NCI-H2107 treated with DMSO at 0.1 percent for 48 hours (cell line): ENCODE results near the gene ERC1.
A peak's percentile ranks its signal among the peaks of the same experiment; 100 is the strongest.

ENCODE experiments used
- DNase-seq: peaks from one replicate; lab custom pipeline; 2025; ENCODE audit not compliant: unreplicated experiment; lab: John Stamatoyannopoulos, UW

The ERC1 gene

DNA sequence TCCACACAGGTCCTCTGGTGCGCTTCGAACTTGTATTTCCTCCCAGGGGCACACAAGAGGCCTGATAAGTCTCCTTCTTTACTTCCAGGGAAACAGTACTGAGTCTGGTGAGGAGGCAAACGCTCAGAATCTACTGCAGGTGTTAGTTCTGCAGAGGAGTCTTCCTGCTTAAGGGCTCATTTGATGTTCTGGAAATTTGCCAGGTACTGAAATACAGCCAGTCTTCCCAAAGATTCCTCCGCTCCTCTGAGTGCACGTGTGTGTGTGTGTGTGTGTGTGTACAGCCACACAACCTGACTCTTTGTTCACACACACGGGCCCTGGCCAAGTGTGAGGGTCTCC lies 511.3 kb downstream of the ERC1 start:
- no peak for DNase-seq

DNA sequence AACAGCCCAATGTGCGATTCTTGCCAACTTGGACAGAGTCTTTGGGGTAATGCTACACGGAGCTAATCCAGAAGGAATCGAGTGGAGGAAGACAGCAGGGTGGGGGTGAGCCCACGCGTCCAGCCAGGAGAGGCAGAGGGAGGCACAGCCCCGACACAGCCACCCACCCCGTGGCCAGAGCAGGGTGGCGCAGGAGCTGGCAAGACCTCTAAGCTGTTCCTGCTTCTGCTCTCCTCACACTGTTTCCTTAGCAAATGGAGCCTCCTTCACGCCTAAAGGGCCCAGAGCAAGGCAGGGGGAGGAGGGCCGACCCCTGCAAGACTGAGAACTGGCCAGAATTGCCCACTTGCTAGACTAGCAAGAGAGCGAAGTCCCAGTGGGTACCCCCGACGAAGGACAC lies 511.8 kb downstream of the ERC1 start:
- DNase-seq = no peak

DNA sequence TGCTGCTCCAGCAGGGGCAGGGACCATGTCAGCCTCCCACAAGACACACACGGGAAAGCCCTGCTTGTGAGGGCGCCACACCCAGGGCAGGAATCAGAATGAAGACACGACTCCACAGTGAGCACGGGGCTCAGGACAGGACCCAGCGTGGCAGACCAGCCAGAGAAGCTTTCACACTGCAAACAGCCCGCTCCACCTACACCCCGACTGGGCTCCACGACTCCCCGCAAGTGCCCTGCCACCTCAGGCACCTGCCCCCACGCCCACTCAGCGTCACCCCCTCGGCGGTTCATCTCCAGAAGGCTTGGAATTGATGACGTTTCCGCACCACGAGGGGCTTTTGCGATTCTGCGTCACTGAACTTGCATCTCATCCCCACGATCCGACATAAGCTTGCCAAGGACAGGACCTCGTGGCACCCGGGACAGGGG lies 512.3 kb downstream of the ERC1 start:
- DNase-seq = no peak

DNA sequence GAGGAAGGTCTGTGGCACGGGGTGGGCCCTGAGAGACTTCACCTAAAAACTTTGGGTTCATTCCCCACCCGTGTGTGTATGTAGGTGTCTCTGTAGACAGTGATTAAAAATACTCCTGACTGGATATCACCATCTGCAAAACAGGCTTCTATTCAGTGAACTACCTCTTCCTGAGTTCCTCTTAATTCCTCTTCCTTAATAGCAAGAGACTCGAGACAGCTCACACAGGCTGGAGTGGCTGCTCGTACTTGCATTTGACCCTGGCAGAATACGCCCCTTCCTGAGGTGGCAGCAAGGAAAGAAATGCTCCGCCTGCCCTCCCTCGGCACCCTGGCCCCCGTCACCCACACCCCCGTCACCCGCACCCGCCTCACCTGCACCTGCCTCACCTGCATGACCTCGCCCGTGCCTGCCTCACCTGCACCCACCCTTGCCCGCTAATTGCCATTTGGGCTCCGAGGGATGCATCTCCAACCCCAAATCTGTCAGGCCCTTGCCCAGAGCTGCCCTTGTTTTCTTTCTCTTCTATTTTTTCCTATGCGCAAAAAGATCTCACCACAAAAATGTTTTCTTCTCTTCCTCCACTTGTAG lies 513.4 kb downstream of the ERC1 start:
- peak; percentile 40 for DNase-seq

DNA sequence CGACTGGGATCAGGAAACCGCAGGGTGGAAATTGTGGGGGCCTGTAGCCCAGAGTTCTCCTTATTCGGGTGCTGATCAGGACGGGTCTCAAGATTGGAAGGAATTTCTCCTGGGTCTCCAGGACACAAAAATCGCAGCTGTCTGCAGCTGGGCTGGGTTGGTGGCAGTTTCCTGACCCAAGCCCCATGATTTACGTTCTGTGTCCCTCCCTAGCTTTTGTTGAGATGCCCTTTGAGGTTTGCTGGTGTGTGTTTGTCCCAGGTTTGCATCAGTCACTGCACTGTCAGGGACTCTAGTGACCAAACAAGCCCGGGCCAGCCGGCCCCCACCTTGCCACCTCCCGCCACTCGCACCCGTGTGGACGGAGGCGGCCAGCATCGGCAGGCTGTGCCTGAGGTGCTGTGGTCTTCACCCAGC lies 513.9 kb downstream of the ERC1 start:
- DNase-seq = no peak

DNA sequence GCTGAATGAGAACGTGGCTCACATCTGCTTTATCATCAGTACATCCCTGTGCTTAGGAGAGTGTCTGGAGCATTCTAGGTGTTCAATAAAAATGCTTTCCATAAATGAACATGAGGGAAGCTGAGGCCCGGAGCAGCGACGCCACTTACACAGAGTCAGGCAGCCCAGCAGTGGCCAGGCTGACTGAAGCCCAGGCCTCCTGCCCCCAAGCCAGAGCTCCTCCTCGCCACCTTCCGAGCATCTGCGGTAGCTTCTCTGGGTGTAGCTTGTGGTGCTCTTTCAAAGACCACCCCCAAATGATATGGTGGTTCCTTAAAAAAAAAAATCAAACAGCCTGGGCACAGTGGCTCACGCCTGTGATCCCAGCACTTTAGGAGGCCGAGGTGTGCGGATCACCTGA lies 514.6 kb downstream of the ERC1 start:
- no peak for DNase-seq

DNA sequence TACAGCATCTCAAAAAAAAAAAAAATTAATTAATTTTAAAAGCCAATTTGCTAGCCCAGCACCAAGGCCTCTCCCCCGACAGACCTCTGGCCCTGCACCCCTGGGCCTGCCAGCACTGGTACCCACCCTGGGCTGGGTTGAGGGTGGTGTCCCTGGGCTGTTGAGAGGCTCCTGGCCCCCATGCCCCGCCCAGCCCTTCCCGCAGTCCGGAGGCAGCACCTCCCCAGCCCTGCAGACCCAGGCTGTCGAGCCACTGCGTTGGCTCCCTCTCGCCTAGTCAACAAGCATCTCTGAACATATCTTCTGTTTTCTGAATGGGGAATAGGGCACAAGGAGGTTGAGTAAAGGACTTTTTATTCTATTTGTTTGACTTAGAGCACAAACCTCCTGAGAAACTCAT lies 516.3 kb downstream of the ERC1 start:
- no peak for DNase-seq

DNA sequence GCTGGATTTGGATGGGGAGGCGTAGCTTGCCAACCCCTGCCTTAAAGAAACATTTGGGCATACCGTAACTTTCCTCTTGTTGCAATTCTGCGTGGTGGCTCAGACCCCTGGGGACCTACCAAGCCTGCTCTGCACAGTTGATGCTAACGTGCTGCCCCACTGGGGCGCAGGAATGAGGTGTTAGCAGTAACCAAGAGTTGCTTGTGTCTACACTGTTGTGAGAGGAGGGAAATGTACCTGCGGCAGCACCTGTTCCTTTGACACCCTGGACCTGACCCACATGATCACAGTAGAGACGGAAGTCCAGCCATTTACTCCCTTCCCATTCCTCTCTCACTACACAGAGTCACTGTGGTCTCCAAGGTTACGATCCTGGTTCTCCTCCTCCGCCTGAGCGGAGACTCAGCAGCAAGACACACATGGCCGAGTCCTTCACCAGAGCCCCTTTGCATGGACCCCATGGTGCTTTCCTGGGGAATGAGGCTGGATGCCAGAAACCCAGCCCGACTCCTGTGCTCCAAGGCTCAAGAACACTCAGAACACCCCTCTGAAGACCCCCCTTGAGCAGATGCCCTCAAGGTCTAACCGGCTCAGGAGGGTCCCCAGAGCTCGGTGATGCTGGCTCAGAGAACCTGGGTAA lies 518.5 kb downstream of the ERC1 start:
- no peak for DNase-seq

DNA sequence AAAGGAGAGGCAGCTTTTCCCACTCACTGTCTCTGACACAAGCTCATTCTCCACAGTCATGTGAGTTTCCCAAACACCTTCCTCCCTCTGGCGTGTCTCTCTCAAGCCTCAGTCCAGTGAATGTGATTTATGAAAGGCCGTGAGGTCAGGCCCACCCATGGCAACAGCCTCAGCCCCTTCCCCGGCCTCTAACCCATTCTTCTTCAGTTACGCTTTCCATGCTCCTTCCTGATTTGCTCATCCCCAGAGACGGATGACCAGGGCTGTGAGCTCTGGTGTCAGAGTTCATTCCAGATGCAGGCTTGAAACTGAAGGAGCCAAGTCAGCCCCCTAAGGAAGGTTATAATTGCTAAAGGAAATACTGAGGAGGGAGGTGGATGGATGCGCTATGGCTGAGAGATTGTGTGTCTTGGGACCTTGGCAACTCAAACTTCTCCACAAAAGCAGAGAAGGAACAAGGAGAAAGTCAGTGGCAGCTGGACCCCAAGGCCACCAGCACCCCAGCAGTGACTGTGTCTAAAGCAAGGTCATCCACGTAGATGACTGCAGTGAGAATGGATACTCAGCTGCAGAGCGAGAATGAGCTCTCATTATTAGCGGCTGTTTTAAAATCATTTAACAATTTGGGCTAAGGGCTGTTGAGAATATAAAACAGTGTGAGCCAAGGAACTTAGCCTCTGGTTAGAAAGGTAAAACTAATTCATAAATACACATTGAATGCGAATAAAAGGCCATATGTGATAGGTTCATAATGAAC lies 519.2 kb downstream of the ERC1 start:
- no peak for DNase-seq

DNA sequence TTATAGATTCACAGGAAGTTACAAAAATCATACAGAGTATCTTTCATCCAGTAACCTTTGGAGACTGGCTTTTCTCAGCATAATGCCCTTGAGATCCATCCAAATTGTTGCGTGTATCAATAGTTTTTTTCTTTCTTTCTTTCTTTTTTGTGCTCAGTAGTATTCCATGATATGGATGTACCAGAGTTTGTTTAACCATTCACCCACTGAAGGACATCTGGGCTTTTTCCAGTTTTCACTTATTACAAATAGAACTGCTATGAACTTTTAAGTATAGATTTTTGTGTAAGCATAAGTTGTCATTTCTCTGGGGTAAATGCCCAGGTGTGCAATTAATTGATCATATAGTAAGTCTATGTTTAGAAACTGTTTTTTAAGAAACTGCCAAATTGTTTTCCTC lies 524.0 kb downstream of the ERC1 start:
- DNase-seq = no peak

DNA sequence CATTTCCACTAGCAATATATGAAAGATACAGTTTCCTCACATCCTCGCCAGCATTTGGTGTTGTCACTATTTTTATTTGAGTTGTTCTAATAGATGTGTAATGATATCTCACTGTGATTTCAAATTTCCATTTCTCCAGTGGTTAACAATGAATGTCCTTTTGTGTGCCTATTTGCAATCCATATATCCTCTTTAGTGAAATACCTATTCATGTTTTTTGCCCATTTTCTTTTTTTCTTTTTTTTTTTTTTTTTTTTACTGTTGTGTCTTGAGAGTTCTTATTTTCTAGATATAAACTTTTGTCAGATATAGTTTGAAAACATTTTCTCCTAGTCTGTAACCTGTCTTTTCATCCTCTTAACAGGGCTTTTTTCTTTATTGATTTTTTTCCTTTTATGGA lies 524.4 kb downstream of the ERC1 start:
- no peak for DNase-seq

DNA sequence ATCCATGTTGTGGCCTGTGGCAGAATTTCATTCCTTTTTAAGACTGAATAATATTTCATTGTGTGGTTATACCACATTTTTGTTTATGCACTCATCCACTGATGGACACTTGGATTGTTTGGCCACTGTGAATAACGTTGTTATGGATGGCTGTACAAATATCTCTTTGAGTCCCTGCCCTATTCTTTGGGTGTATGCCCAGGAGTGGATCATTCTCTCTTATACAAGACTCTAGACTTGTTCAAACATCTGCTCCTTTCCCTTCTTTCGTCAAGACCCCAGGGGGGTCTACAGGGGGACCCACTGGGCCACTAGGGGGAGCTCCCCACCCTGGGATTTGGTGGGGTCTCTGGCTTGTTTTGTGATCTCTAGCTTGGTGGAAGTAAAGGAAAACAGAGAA lies 526.0 kb downstream of the ERC1 start:
- DNase-seq = no peak

DNA sequence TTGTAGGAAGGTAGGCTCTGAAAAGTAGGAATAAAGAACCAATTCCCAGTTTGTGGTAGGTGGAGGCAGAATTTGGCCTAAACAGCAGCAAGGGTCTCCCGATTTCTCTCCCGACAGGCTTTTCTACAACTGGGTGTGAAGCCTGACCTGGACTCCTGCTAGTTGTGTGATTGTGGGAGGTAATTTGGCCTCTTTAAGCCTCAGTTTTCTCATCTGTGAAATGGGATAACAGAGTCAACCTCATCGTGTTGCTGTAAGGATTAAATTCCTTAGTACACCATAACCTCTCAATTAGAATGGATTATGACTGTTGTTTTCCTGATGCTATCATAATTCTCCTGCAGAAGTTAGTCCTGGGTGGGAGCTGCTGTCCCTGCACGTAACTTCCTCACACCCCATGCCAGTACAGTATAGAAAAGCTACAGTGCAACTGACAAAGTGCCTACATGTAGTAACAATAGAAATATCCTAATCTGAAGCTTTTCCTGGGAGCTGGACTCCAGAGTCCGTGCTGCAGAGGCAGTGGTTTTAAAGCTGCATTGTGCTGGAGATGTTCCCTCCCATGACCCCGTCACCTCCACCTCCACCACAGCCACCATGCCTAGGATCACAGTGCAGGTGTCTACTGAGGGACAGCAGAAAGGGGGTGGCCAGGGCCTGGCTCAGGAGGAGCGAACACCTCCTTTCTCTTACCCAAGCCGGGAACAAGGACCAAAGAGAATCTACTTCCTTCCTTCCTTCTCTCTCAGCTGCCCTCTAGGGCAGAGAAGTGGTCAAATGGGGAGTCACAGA lies 526.9 kb downstream of the ERC1 start:
- no peak for DNase-seq

DNA sequence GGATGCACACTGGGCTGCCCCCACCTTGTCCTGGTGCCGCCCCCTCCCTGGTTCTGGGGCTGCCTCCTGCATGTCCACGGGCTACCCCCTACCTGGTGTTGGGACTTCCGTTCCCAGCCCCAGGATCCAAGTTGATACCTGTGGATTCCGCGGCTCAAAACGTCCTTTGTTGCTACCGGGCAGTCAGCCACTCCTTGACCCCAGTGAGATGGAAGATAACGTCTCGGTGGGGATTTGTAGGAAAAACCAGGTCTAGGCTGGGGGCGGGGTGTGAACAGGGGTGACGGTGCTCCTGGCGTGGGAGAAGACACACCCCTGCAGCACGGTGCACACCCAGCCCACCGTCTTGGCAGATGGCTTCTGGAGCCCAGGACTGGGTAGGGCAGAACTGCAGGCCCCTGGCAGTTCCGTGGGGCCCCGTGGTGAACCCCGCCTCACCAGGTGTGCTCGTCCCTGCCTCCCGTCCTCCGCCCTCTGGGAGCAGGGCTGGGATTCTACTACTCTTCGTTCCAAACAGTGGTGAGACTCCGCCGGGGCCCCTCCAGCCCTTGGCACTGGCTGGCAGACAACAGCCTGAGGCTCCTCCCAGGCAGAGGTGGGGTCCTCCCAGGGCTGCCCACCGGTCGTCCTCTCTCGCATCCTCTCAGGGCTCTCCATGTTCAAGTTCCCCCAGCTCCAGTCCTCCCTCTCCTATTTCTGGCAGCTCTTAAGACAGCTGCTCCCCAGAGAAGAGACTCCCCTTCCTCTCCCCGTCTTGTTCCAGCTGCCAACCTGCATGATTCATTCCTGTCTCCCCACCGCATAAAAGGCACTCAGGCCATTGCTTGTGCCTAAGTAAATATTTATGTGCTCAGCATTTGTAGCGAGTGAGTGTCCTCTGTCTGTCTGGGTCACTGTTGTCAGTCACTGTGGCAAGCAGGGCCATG lies 527.8 kb downstream of the ERC1 start:
- DNase-seq = peak; percentile 36

DNA sequence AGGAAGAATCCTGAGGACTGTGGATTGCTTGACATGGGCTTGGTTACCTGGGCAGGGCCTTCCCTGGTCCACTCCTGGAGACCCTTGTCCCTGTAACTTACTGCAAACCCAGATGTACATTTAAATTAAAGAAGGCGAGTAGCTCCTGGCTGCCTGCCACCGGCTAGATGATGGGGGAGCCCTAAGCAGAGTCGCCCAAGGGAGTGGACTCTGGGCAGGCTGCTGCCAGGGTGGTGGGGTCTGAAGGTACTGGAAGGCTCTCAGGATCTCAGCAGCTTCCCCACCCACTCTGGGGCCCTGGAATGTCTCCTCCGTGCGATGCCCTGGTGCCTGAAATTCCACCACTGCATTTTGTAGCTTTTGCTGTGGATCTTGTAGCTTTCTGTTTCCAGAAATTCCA lies 528.6 kb downstream of the ERC1 start:
- no peak for DNase-seq

DNA sequence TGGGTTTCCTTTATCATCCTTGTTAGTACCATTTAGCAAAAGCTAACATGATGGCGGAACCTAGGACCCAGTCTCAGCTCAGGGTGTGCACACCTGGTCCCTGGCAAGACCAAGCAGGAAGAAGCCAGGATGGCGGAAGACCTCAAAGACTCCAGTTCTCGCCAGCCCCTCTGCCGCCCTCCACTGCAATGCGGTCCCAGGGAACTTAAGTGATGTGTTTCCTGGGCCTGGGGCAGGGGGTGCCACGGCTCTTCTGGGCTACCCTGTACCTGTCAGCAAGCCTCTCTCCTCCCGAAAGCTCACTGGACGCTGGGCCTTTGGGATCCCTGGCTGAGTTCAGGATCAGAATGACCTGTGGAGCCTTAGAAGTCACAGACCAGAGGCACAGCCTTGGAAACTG lies 532.0 kb downstream of the ERC1 start:
- no peak for DNase-seq

DNA sequence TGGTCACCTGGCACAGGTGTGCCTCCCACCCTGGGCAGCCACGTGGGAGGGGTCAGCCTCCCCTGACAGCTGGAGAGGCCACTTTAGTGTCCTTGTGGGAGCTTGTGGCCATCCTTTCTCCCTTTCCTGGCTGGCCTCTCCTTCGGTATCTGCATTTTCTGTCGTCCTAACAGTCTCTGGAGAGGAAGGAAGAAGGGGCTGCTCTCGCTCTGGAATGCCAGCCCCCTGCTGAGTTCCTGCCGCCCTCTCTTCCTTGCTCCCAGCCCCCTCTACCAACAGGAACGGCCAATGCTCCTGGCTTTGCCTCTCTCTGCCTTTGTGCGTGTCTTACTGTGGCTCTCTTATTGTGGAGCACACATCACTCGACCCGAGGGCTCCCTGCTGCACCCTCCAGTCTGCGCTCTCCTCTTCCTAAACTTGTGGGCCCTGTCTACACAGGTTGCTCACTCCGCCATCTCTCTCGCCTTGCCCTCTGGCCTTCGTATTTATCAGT lies 532.6 kb downstream of the ERC1 start:
- DNase-seq = no peak

DNA sequence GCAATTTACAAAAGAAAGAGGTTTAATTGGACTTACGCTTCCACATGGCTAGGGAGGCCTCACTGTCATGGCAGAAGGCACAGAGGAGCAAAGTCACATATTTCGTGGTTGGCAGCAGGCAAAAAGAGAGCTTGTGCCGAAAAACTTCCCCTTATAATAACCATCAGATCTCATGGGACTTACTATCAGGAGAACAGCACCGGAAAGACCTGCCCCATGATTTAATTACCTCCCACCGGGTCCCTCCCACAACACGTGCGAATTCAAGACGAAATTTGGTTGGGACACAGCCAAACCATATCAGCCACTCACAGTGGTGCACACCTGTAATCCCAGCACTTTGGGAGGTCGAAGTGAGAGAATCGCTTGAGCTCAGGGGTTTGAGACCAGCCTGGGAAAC lies 534.8 kb downstream of the ERC1 start:
- no peak for DNase-seq

DNA sequence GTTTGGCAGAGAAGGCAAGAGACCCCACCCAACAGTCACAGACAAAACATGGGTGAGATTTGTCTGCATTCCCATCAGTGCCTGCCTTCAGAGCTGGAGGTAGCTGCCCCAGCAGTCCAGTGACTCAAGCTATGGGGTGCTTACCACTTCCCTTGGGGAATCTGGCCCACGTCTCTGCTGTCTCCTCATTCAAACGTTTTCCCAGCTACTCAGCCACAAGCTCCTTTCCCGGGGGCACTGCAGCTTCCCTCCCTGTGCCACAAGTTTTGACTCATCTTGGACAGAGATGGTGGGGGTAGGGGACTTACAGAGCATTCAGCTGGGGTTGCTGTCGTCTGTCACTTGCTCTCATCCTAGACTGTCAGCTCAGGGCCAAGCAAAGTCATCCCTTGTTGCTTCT lies 536.8 kb downstream of the ERC1 start:
- DNase-seq = no peak

DNA sequence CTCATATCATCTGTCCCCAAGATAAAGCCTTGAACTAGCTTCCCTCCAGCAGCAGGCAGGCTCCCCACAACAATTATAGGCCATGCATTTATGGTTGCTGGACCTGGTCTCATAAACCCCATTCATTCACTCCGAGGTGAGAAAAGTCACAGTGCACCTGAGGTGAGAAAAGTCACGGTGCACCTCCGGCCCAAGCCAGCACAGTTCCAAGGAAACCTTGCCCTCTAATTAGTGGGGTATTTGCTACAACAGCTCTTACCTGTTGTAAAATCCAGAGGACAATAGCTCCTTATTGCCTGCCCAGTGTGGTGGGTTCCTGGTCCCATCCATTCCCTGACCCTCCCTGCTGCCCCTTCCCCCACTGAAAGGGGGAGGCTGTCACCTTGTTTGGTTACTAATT lies 537.8 kb downstream of the ERC1 start:
- DNase-seq = no peak
